ENCODE data around the gene HS3ST4. TPM values are rescaled to one million over a fixed set of nuclear protein-coding genes. Genes with fewer than 3 reads are reported as not detected.

Gene HS3ST4
- total RNA-seq, 1 donor: not detected

- TF ChIP-seq CTCF (IDR thresholded peaks at IDR 0.05; ENCODE audit: extremely low read depth, low read depth, low read length): no peak
- H3K79me2 ChIP-seq (ENCODE audit: insufficient read depth, low read length): no peaks in the 10 kb centered on the region
- no peak overlapping the region for H3K4me3 ChIP-seq (ENCODE audit: insufficient read depth, low read length)
- H3K27me3 ChIP-seq (ENCODE audit: insufficient read depth, low read length): no peaks in the 10 kb centered on the region
- H3K27ac ChIP-seq (ENCODE audit: low read depth, low read length): no peak overlapping the region
- no peaks in the 10 kb centered on the region for H4K20me1 ChIP-seq (ENCODE audit: insufficient read depth, low read length)
- no peaks in the 10 kb centered on the region for H3K4me1 ChIP-seq (ENCODE audit: insufficient read depth, low read length)
- no peaks in the 10 kb centered on the region for H3K36me3 ChIP-seq (ENCODE audit: insufficient read depth, low read length)
- H3K9me3 ChIP-seq (ENCODE audit: low read depth, low read length): no peaks in the 10 kb centered on the region
- no peak for DNase-seq (ENCODE audit: insufficient read length, low spot score, missing footprints)
- H2AFZ ChIP-seq (ENCODE audit: low read length): no peak overlapping the region
- H3K4me2 ChIP-seq (ENCODE audit: insufficient read depth, low read length): no peak overlapping the region
Measured at GRCh38 chr16:25855818-25856217, 164.1 kb downstream of the HS3ST4 start.

- Histone ChIP-seq H3K79me2 (ENCODE audit: insufficient read depth, low read length) (no peaks in the 10 kb centered on the region), H4K20me1 (ENCODE audit: insufficient read depth, low read length) (no peaks in the 10 kb centered on the region), H3K4me1 (ENCODE audit: insufficient read depth, low read length) (no peaks in the 10 kb centered on the region), H3K4me3 (ENCODE audit: insufficient read depth, low read length) (no peak overlapping the region), H2AFZ (ENCODE audit: low read length) (no peak overlapping the region), H3K4me2 (ENCODE audit: insufficient read depth, low read length) (no peak overlapping the region), H3K9me3 (ENCODE audit: low read depth, low read length) (no peaks in the 10 kb centered on the region), H3K27ac (ENCODE audit: low read depth, low read length) (no peak overlapping the region), H3K27me3 (ENCODE audit: insufficient read depth, low read length) (no peaks in the 10 kb centered on the region), H3K36me3 (ENCODE audit: insufficient read depth, low read length) (no peaks in the 10 kb centered on the region)
- TF ChIP-seq CTCF (IDR thresholded peaks at IDR 0.05; ENCODE audit: extremely low read depth, low read depth, low read length): no peak
- no peak for DNase-seq (ENCODE audit: insufficient read length, low spot score, missing footprints)
Measured at GRCh38 chr16:25859645-25860044, 167.9 kb downstream of the HS3ST4 start.

GRCh38 chr16:25867041-25867440 is 175.3 kb downstream of the HS3ST4 start:
- no peaks in the 10 kb centered on the region for H3K9me3 ChIP-seq (ENCODE audit: low read depth, low read length)
- no peaks in the 10 kb centered on the region for H3K27me3 ChIP-seq (ENCODE audit: insufficient read depth, low read length)
- no peaks in the 10 kb centered on the region for H3K36me3 ChIP-seq (ENCODE audit: insufficient read depth, low read length)
- no peak overlapping the region for H3K27ac ChIP-seq (ENCODE audit: low read depth, low read length)
- no peak overlapping the region for H3K4me2 ChIP-seq (ENCODE audit: insufficient read depth, low read length)
- H2AFZ ChIP-seq (ENCODE audit: low read length): no peak overlapping the region
- H3K4me3 ChIP-seq (ENCODE audit: insufficient read depth, low read length): no peak overlapping the region
- H3K79me2 ChIP-seq (ENCODE audit: insufficient read depth, low read length): no peaks in the 10 kb centered on the region
- H4K20me1 ChIP-seq (ENCODE audit: insufficient read depth, low read length): no peaks in the 10 kb centered on the region
- H3K4me1 ChIP-seq (ENCODE audit: insufficient read depth, low read length): no peaks in the 10 kb centered on the region
- DNase-seq (ENCODE audit: insufficient read length, low spot score, missing footprints): no peak
- TF ChIP-seq CTCF (IDR thresholded peaks at IDR 0.05; ENCODE audit: extremely low read depth, low read depth, low read length): no peak

- no peak for TF ChIP-seq CTCF (IDR thresholded peaks at IDR 0.05; ENCODE audit: extremely low read depth, low read depth, low read length)
- H2AFZ ChIP-seq (ENCODE audit: low read length): no peak overlapping the region
- no peaks in the 10 kb centered on the region for H3K79me2 ChIP-seq (ENCODE audit: insufficient read depth, low read length)
- H3K36me3 ChIP-seq (ENCODE audit: insufficient read depth, low read length): no peaks in the 10 kb centered on the region
- no peak overlapping the region for H3K4me3 ChIP-seq (ENCODE audit: insufficient read depth, low read length)
- no peaks in the 10 kb centered on the region for H4K20me1 ChIP-seq (ENCODE audit: insufficient read depth, low read length)
- no peaks in the 10 kb centered on the region for H3K4me1 ChIP-seq (ENCODE audit: insufficient read depth, low read length)
- DNase-seq (ENCODE audit: insufficient read length, low spot score, missing footprints): no peak
- no peaks in the 10 kb centered on the region for H3K9me3 ChIP-seq (ENCODE audit: low read depth, low read length)
- H3K4me2 ChIP-seq (ENCODE audit: insufficient read depth, low read length): no peak overlapping the region
- H3K27me3 ChIP-seq (ENCODE audit: insufficient read depth, low read length): no peaks in the 10 kb centered on the region
- H3K27ac ChIP-seq (ENCODE audit: low read depth, low read length): no peak overlapping the region
Measured at GRCh38 chr16:25868106-25868505, 176.3 kb downstream of the HS3ST4 start.

All from osteoblast (primary cell).